Measurements from ENCODE around the gene INPP4B.
A peak's percentile ranks its signal among the peaks of the same experiment; 100 is the strongest.
"Not testable (repeated sequence)": the region's sequence is repeated elsewhere in the genome, so short reads cannot be mapped to it uniquely, and the experiment has no call there.

Gene INPP4B

GRCh38 chr4:142539796-142540482 lies 306.2 kb downstream of the INPP4B start:
- peak; percentile 69 for DNase-seq

GRCh38 chr4:142535009-142535408 lies 311.1 kb downstream of the INPP4B start:
- peak; percentile 75 for DNase-seq

- DNase-seq, result no peak
Measured at GRCh38 chr4:142532054-142532453, 314.0 kb downstream of the INPP4B start.

- DNase-seq, result peak; percentile 18
Measured at GRCh38 chr4:142530728-142531127, 315.4 kb downstream of the INPP4B start.

- DNase-seq, result peak; percentile 71
Measured at GRCh38 chr4:142528433-142528832, 317.7 kb downstream of the INPP4B start.

- no peak for DNase-seq
Measured at GRCh38 chr4:142523111-142523510, 323.0 kb downstream of the INPP4B start.

GRCh38 chr4:142519342-142519741 lies 326.8 kb downstream of the INPP4B start:
- DNase-seq, result no peak

GRCh38 chr4:142516686-142517526 lies 329.2 kb downstream of the INPP4B start:
- no peak for DNase-seq

- DNase-seq, result no peak
Measured at GRCh38 chr4:142512161-142512560, 333.9 kb downstream of the INPP4B start.

- DNase-seq, result no peak
Measured at GRCh38 chr4:142509881-142510280, 336.2 kb downstream of the INPP4B start.

- not testable (repeated sequence) for DNase-seq
Measured at GRCh38 chr4:142509381-142509780, 336.7 kb downstream of the INPP4B start.

GRCh38 chr4:142500966-142501365 lies 345.1 kb downstream of the INPP4B start:
- no peak for DNase-seq

GRCh38 chr4:142497606-142498005 lies 348.5 kb downstream of the INPP4B start:
- DNase-seq, result no peak

- DNase-seq, result no peak
Measured at GRCh38 chr4:142493255-142494110, 352.6 kb downstream of the INPP4B start.

GRCh38 chr4:142485452-142485851 lies 360.6 kb downstream of the INPP4B start:
- DNase-seq, result peak; percentile 42

GRCh38 chr4:142480244-142480643 lies 365.9 kb downstream of the INPP4B start:
- DNase-seq, result no peak

GRCh38 chr4:142475663-142476062 lies 370.4 kb downstream of the INPP4B start:
- peak; percentile 15 for DNase-seq

- DNase-seq, result no peak
Measured at GRCh38 chr4:142474398-142475087, 371.6 kb downstream of the INPP4B start.

GRCh38 chr4:142473960-142474338 lies 372.2 kb downstream of the INPP4B start:
- no peak for DNase-seq

- DNase-seq, result no peak
Measured at GRCh38 chr4:142473218-142473959, 372.7 kb downstream of the INPP4B start.

GRCh38 chr4:142467088-142467487 lies 379.0 kb downstream of the INPP4B start:
- no peak for DNase-seq

- DNase-seq, result no peak
Measured at GRCh38 chr4:142465526-142465925, 380.6 kb downstream of the INPP4B start.
